GM18498 (cell line): Measurements from ENCODE around the gene FHIT.
A peak's percentile ranks its signal among the peaks of the same experiment; 100 is the strongest.
"Not testable (repeated sequence)": the region's sequence is repeated elsewhere in the genome, so short reads cannot be mapped to it uniquely, and the experiment has no call there.

ENCODE experiments used
- ATAC-seq: cut with Tn5 transposase; IDR thresholded peaks from one replicate; pipeline ENCODE4 v1.9.1; 2021; ENCODE audit warnings: mild to moderate bottlenecking, moderate library complexity; ENCODE audit not compliant: unreplicated experiment

FHIT gene

GRCh38 chr3:61117045-61117898 lies 134.0 kb downstream of the FHIT start:
- no peak for ATAC-seq

GRCh38 chr3:61114316-61114953 lies 136.8 kb downstream of the FHIT start:
- no peak for ATAC-seq

- peak; percentile 80 for ATAC-seq
These were observed 139.4 kb downstream of the FHIT start for GRCh38 chr3:61111825-61112224.

- ATAC-seq: no peak
These were observed 140.7 kb downstream of the FHIT start for GRCh38 chr3:61110576-61110975.

DNA sequence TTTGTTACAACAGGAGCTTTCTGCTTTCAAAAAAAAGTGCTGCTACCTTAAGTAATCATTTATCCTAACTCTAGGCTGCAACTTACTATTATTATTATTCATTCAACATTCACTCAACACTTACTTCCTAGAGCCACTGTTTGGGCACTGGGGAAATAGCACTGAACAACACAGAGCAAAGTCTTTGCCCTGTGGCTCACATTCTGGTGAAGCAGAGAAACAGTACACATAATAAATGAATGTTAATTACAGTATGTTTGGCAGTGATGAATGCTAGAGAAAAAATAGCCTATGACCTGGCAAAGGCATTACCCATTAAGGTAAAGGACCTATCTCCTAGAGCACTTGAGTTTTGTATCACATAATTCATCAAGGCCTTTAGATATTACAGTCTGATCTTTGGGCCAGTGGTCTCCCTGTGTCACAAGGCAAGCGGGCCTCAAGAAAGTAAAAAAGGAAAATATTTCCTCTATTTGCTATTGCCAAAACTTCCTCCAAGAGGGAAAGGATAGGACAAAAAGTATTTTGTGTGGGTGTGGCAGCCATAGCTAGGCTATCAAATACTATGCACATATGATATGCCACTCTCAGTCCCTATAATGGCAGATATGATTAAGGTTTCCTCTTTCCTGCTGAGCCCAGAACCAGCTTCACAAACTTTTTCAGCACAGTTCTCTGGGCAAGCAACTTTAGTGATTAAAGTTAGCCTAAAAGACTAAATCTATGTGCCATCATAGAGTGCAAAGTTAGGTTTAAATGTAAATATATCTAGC lies 142.8 kb downstream of the FHIT start:
- no peak for ATAC-seq

GRCh38 chr3:61094608-61095007 lies 156.6 kb downstream of the FHIT start:
- no peak for ATAC-seq

GRCh38 chr3:61093364-61093763 lies 157.9 kb downstream of the FHIT start:
- ATAC-seq: no peak

DNA sequence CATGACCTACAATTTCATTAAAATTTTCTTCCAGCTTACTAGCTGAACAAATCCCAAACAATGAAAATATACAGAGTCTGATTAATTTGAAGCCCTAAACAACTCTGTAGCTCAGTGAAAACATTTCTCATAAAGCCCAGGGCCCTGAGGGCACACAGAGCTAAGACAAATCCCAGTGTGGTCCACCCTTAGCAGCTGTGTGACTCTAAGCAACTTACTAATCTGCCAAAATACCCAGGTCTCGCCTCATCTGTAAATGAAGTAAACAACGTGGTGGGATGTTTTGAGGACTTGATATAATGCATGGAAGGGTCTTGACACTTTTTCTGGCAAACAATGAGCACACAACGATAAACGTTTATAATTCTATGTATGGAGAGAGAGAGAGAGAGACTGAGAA lies 158.4 kb downstream of the FHIT start:
- ATAC-seq: no peak

DNA sequence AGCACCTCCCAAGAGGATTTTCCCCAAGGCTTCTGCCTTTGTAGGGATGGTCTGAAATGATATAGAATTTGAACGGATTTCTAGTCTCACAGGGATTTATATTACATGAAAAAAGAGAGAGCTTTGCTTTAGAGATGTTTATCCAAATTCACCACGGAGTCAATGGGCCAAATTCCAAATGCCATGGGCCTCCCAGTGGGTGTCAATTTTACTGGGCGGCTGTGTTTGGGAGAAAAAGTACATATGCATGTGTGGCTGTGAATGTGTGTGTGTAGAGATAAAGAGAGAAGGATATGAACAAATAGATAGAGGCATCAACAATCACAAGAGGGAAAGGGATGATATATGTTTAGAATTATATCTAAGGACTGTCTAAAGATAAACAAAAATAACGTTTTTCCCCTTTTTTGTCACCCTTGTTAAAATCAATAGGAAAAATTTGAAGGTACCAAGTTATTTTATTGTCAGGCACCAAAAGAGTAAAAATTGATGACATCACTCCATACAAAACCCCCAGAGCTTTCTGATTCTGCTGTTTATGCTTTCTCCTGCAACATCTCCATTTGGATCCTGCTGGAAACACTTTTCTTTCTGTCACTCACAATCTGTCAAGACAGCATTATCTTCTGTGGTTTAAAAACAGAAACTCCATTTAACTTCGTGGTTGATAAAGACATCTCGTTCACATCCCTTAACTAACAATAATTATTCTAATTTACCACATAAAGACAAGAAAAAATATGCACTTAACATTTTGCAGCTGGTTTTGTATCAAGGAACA lies 160.7 kb downstream of the FHIT start:
- no peak for ATAC-seq

DNA sequence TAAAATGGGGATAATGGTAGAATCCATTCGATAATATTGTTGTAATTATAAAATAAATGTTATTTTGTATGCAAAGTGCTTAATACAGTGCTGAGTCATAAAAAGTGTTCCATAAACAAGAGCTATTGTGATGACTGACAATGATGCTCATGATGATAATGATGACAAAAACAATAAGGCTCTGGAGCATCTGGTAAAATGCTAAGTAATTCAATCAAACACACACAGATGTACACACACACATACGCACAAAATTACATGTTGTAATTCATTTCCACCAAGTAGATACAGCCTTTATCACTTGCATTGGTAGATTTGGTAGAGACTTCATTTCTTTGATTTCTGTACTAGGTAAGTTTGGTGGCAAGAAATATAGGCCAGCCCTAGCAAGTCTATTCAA lies 163.8 kb downstream of the FHIT start:
- ATAC-seq: no peak

DNA sequence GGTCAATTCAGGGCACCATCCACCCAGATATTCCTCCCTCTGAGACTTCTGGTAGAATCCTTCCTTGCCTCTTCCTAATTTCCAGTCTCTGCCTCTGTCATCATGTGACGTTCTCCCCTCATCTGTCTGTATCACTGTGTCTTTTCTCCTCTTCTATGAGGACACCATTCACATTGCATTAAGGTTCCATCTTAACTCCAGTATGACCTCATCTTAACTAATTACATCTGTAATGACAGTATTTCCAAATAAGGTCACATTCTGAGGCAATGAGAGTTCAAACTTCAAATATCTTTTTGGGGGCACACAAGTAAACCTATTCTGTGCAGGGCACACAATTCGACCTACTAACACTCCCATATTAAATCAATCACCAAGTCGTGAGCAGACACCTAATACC lies 169.7 kb downstream of the FHIT start:
- ATAC-seq: no peak

DNA sequence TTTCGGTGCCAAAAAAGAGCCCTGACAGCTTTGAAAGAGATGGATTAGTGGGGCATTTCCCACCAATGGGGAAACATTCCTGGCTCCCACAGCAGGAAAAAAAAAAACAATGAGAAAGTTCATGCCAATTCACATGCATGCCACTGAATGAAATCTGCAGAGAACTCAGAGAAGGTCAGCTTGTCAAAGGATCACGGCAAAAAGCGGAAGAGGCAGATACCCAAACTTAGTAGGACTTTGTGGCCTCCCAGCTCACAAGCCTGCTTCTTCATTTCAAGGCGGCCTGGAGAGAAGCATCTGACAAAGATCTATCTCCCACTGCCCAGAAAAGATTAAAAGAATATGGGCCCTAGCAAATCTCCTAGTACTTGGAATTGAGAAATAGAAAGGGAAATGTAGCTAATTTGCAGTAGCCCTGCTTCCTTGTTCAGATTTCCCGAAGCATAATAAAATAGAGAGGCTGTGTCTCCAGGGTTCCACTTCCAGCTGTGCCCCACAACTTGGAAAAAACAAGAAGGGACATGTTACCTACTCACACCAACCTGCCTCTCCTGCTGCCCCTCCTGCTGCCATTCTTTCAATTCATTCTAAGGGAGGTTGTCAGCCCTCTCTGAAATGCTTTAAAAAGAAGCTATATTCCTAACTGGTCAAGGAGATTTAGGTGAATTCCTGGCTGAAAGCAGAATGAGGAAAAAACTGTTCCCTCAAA lies 170.4 kb downstream of the FHIT start:
- ATAC-seq: no peak

DNA sequence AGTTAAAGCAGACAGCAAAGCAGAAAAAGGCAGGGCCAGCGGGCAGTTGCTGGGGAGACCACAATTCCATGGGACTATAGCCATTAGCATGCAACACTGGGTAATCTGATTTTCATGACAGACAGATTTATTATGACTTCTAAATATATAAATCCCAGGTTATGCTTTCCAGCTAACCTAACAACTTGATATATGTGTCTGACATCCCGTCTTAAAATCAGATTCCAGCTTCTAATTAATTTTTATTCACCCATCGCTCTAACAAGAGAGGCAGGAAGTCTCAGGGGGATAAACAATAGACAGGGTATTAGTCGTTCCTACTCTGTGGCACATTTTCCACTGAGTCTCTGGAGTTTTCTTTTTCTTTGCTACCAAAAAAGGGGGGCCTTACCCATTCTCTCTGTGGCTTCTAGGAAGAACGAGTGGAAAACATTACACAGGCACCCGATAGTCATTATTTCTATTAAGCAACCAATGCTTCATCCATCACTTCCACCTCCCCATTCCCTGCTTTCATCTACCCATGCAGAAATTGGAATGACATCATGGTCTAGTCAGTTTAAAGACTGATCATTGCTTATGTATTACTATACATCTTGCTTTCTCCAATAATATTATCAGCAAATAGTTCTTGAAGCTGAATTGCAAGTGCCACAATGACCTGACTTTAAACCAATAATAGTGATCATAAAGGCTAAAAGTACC lies 173.1 kb downstream of the FHIT start:
- ATAC-seq: no peak

- ATAC-seq: no peak
These were observed 173.7 kb downstream of the FHIT start for GRCh38 chr3:61077551-61077950.

GRCh38 chr3:61074783-61075182 lies 176.5 kb downstream of the FHIT start:
- no peak for ATAC-seq

GRCh38 chr3:61073566-61074165 lies 177.6 kb downstream of the FHIT start:
- ATAC-seq: no peak

- no peak for ATAC-seq
These were observed 183.2 kb downstream of the FHIT start for GRCh38 chr3:61068084-61068483.

GRCh38 chr3:61066800-61067199 lies 184.5 kb downstream of the FHIT start:
- no peak for ATAC-seq

- ATAC-seq: not testable (repeated sequence)
These were observed 185.0 kb downstream of the FHIT start for GRCh38 chr3:61066222-61066621.
